Limb (tissue), 2 donors: ENCODE results near the gene FAM149A.

Experiments
- DNase-seq, 2 donors: peaks; one replicate each; pipeline ENCODE4 v3.0.0-alpha.2; 2016; ENCODE audit errors: extremely low spot score in 2 of 2

The FAM149A gene

DNA sequence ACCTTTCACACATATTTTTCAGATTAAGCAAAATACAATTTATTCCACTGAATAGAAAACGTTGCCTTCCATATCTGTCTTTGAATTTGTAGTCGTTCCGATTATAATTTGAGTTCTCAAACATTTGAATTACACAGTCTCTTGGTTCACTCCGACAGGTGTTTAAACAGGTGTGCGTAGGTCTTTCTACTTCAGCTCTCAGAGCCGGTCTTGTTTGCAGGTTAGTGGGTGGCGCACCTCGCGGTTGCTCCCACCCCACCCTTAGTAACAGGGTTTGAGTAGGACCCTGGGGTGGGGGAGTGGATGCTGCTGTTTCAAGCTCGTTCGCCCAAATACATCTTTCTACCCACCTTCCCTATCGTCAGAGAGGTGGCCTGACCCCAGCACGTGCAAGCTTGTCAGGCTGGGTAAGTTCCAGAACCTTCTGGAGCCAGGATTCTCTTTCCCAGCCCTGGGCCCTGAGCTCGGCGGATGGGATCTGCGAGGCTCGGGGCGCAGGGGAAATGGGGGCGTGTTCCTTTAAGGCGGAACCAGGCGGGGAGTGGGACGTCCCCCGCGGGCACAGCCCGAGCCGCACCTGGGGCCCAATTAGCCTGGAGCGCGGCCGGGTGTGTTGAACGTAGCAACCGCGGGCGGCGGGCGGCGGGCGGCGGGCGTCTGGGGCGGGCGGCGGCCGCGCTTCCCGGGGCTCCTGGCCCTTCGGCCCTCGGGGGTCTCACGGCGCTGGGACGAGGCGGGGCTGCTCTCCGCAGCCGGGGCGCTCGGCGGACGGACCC is at the start of gene FAM149A:
Gene FAM149A, plus strand, starts transcription at position 591 of the 776 bp plus-strand sequence.
- DNase-seq, result no peak

GRCh38 chr4:186058253-186058979 is 46.1 kb upstream of the FAM149A start:
- DNase-seq, result no peak

DNA sequence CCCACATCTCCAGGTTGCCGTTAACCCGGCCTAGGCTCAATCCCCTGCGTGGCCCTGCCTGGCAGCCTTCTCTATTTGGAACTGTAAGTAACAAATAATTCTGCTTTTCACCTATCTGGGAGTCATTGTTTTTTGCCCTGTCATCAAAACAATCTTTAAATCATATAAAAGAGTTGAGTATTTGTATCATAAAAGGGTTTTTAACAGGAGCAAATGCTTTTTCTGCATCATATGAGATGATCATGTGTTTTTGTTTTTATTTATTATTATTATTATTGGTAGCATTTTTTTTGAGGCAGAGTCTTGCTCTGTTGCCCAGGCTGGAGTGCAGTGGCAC is 45.6 kb upstream of the FAM149A start:
- no peak for DNase-seq

DNA sequence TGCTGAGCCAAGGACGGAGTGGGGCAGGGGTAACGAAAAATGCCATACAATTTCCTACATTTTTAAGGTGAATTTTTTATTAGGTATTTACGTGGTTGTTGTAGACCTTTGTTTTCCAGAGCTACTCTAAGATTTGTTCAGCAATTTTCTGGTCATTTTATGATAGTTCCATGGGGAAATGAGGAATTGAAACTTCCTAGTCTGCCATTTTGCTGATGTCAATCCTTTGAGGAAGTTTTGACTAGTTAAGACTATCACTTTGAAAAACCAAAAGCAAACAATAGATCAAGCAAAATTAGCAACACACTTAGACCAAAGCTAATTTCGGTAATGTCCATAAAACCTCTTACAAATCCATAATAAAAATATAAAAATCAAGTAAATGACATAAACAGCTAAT is 42.6 kb upstream of the FAM149A start:
- DNase-seq, result no peak

DNA sequence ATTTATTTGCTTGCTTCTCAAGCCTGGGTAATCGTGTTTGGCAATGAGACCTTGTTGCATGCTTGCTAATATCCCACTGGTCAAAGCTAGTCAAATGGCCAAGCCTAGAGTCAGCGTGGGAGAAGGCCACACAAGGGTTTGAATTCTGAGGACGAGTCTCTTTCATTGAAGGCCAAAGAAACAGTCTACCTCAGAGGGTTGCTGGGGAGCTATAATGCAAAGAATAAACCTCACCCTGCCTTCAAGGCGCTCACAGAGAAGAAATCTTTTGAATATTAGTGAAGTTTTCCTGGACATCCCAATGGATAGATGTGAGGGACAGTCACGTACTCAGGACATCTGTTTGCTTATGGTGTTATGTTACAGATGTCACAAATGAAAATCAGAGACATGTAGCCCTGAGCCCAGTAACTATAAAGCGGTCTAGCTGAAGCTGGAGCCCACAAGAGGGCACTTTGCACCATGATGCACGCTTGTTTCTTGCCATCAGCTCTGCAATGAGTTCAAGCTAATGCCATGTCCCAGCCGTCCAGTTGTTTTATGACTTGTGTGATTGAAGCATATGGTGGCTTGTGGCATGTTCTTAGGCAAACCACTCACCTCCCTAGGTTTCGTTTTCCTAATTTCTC is 36.6 kb upstream of the FAM149A start:
- DNase-seq, result peak in 1 of 2 donors; percentile 43

DNA sequence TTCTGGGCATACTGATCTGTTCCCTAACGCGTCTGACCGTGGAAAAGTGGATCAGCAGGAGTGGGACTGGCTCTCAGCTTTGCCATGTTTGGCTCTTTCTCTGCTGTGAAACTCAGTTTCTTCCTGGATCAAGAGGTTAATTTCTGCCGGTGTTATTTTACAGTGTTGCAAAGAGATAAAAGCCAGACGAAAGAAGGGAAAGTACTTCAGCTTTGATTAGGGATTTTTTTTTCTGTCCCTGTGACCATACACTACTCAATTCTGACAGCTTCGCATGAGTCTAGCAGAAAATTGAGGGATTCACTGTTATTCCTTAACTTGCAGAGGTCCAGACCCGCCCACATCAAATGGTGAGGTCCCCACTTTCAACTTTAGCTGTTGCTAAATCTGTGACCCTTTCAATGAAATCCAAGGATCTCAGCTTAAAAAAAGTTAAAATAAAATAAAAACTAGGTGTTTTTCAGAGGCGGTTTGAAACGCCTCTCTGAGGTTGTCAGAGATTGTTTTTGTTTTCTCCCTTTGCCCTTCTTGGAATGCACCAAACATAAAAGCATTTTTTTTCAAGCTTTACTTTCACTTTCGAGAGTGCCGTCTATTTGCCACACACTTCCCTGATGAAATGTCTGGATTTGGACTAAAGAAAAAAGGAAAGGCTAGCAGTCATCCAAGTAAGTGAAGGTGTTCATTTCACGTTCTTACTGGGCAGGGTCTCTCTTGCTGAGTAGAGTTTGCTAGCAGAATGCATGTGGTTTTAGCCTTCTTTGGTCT is 35.7 kb upstream of the FAM149A start, which contains the start of gene TLR3:
Gene TLR3, plus strand, starts transcription at position 576 of the 768 bp plus-strand sequence. CDS start 7,464 bp downstream, outside the sequence.
- DNase-seq, result peak in 1 of 2 donors; percentile 28

DNA sequence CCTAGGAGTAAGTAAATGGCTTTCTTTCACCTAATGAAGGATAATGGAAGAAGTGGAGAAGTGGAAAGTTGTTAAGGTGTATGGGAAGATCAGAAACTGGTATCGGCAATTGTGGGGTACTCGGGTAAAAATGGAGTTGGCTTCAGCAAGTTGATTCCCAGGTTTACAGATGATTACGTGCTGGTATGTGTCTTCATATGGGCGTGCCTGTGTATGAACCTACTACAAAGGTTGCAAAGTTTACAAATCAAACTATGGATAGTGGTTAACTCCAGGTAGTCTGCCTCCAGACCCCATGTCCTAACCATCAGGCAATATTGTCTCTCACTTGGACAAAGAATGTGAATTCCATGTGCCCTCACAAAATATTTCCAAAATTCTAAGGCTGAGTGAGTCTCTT is 34.8 kb upstream of the FAM149A start:
- no peak for DNase-seq

DNA sequence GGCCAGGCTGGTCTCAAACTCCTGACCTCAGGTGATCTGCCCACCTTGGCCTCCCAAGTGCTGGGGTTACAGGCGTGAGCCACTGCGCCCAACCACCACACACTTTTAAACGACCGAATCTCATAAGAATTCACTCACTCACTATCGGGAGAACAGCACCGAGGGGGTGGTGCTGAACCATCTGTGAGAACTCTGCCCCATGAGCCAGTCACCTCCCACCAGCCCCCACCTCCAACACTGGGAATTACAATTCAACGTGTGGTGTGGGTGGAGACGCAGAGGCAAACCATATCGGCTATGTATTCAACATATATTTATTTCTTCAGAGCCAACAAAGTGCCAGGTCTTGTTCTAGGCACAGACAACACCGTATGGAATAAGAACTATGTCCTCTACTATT is 32.0 kb upstream of the FAM149A start:
- no peak for DNase-seq

GRCh38 chr4:186074189-186074588 is 30.3 kb upstream of the FAM149A start:
- DNase-seq, result no peak

- no peak for DNase-seq
Observed at GRCh38 chr4:186078981-186079638, 25.4 kb upstream of the FAM149A start.

DNA sequence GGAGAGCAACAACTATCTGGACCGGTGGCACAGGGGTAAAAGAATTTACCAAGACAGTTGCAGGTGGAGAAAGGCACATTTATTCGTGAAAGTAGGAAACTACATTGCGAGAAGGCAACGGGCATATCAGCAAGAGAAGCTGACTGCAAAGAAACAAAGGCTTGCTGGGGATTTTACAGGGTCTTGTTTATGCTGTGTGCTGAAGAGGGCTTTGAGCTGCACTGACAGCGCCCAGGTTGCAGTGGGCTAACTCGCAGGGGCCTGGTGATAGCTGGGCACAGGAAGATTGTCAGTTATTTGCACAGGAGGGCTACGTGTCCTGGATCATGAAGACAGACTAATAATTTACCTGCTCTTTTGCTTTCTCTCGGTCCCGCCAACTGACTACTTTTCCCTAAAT is 24.8 kb upstream of the FAM149A start:
- no peak for DNase-seq

DNA sequence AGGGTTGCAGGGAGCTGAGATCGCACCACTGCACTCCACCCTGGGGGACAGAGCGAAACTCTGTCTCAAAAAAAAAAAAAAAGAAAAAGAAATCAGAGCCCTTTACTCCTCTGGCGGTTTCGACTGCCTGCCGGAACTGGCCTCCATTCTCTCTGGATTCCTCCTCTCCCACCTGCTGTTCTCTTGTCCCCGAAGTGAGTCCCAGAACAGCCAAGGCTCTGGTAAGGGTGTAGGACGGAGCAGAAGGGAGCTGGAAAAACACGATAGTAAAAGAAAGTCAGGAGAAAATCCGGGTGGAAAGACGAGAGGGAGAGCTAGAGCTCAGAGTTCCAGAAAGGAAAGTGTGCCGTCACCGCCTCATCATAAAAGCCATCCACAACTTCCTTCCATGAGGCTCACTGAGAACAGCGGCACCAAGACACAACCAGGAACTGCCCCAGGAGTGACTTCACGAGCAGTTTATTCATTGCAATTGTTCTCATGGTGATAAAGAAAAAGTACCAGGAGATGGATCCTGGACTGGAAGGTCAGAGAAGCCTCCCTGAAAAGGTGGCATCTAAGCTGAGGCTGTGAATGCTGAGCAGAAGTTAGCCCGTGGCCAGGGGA is 23.2 kb upstream of the FAM149A start:
- DNase-seq, result no peak

DNA sequence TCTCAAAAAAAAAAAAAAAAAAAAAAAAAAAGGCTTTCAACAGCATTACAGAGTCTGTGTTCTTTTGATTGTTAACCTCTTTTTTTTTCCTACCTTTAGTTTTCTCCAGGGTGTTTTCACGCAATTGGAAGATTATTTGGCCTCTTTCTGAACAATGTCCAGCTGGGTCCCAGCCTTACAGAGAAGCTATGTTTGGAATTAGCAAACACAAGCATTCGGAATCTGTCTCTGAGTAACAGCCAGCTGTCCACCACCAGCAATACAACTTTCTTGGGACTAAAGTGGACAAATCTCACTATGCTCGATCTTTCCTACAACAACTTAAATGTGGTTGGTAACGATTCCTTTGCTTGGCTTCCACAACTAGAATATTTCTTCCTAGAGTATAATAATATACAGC is 22.3 kb upstream of the FAM149A start:
- no peak for DNase-seq

DNA sequence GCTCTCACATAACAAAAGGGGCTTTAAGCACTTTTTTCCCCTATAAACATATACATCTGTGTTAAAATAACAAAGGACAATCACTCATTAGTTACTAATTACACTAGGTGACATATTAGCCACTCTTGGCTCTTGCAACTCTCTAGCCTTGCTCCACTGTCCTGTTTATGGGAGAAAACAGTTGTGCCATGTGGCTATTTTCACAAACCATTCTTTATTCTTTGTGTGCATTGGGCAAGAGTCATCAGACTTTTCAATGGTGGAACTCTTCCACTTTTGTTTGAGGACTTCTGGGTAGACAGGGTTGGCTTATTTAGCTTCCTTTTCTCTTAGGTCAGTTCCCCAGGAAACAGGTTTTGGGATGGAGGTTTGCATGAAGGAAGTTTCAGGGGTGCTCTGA is 16.0 kb upstream of the FAM149A start:
- no peak for DNase-seq

DNA sequence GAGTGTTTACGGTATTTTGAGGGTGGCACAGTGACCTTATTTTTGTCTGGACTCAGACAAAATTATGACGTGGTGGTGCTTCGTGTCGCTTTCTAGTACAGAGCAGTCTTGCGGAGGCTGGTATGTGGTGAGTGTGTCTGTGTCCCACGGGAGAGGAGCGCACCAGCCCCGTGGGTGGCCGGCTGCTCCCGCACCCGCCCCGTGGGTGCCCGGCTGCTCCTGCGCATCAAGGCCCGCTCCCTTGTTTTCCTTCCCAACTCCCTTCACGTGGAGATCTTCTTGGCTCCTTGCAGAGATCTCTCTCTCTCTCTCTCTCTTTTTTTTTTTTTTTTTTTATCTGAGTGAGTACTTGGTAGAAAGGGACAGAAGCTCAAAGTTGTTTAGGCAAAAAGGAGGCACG is 12.2 kb upstream of the FAM149A start:
- DNase-seq, result no peak

- DNase-seq, result no peak
Observed at GRCh38 chr4:186095406-186095805, 9.1 kb upstream of the FAM149A start.

GRCh38 chr4:186096681-186097165 is 7.8 kb upstream of the FAM149A start:
- DNase-seq, result no peak

DNA sequence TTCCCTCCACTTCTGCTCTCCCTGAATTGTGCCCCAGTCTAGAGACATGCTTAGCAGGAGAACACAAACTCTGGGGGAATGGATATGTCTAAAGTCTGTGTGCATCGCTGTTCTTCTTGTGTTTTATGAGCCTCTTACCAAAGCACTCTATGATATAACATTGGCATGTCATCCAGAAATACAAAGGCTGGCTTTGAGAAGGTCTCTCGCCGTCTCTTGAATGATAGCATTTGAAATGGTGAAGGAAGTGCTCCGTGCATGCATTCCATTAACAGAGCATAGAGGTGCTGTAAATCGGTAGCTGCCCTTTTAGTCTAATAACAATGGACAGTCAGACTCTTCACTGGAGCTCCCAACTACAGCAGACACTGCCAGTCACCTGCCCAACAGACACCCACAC is 7.1 kb upstream of the FAM149A start:
- no peak for DNase-seq

GRCh38 chr4:186102931-186103330 is 1.6 kb upstream of the FAM149A start:
- DNase-seq, result no peak

GRCh38 chr4:186104890-186105646 is 564 bp downstream of the FAM149A start:
- DNase-seq, result peak in 1 of 2 donors; percentile 67
